ENCODE data around the gene PIK3C2B. TPM values are rescaled to one million over a fixed set of nuclear protein-coding genes. Genes with fewer than 3 reads are reported as not detected.

Gene PIK3C2B
- total RNA-seq, 3 donors from 2014 or later (not counting 1 experiment from before 2014, with no cell fraction given): 18.1 to 34.8 (median 29.5) TPM

- no peaks in the 10 kb centered on the region for H3K27me3 Mint-ChIP-seq (ENCODE audit: low read depth in 2 of 2)
- no peak overlapping the region for H3K4me3 Mint-ChIP-seq
- no peak overlapping the region for H3K4me3 ChIP-seq (ENCODE audit: low read length)
- intact Hi-C loops (cut with micrococcal nuclease): no loop called here
- H3K36me3 Mint-ChIP-seq: no peaks in the 10 kb centered on the region
- H3K4me1 ChIP-seq (ENCODE audit: control insufficient read depth, insufficient read depth, low read length): peaks cover 64% of the 10 kb centered on the region
- ATAC-seq (peak in 2 of 3 donors; percentile 60 to 61), DNase-seq (no peak)
- no peaks in the 10 kb centered on the region for H3K36me3 ChIP-seq (ENCODE audit: control insufficient read depth, insufficient read depth, low read length)
- H3K4me1 Mint-ChIP-seq: peaks cover 62 to 64% of the 10 kb centered on the region in 2 donors
- no peaks in the 10 kb centered on the region for H3K9me3 ChIP-seq (ENCODE audit: control insufficient read depth, insufficient read depth, low read length)
- no peak overlapping the region for H3K27ac ChIP-seq (ENCODE audit: low read length)
- H3K27me3 ChIP-seq (ENCODE audit: control insufficient read depth, insufficient read depth, low read length): no peaks in the 10 kb centered on the region
- peak overlapping the region; percentile 50 to 75 for H3K27ac Mint-ChIP-seq
- no peaks in the 10 kb centered on the region for H3K9me3 Mint-ChIP-seq
- WGBS (ENCODE audit: insufficient coverage): 79% methylated on average over 12 of the region's 13 CpGs
- TF ChIP-seq CTCF (IDR thresholded peaks at IDR 0.05): no peak
These were observed 15.0 kb downstream of the PIK3C2B start for GRCh38 chr1:204479387-204480136.

- WGBS (ENCODE audit: insufficient coverage): 82% methylated on average over 2 of the region's 2 CpGs
- Mint-ChIP-seq H3K4me3 (no peak overlapping the region), H3K27ac (peak overlapping the region; percentile 50 to 75), H3K36me3 (no peaks in the 10 kb centered on the region), H3K4me1 (peaks cover 60 to 67% of the 10 kb centered on the region in 2 donors), H3K27me3 (ENCODE audit: low read depth in 2 of 2) (no peaks in the 10 kb centered on the region), H3K9me3 (no peaks in the 10 kb centered on the region)
- no peak for TF ChIP-seq CTCF (IDR thresholded peaks at IDR 0.05)
- ATAC-seq (no peak), DNase-seq (no peak)
- Histone ChIP-seq H3K36me3 (ENCODE audit: control insufficient read depth, insufficient read depth, low read length) (no peaks in the 10 kb centered on the region), H3K27me3 (ENCODE audit: control insufficient read depth, insufficient read depth, low read length) (no peaks in the 10 kb centered on the region), H3K27ac (ENCODE audit: low read length) (no peak overlapping the region), H3K4me1 (ENCODE audit: control insufficient read depth, insufficient read depth, low read length) (peaks cover 64% of the 10 kb centered on the region), H3K9me3 (ENCODE audit: control insufficient read depth, insufficient read depth, low read length) (no peaks in the 10 kb centered on the region), H3K4me3 (ENCODE audit: low read length) (no peak overlapping the region)
- intact Hi-C loops (cut with micrococcal nuclease): no loop called here
These were observed 15.7 kb downstream of the PIK3C2B start for GRCh38 chr1:204478921-204479320.

- H3K4me1 ChIP-seq (ENCODE audit: control insufficient read depth, insufficient read depth, low read length): peaks cover 64% of the 10 kb centered on the region
- H3K27ac Mint-ChIP-seq: peak overlapping the region; percentile 50 to 75
- no peaks in the 10 kb centered on the region for H3K36me3 Mint-ChIP-seq
- TF ChIP-seq CTCF (IDR thresholded peaks at IDR 0.05): no peak
- no peak overlapping the region for H3K4me3 ChIP-seq (ENCODE audit: low read length)
- no peaks in the 10 kb centered on the region for H3K9me3 Mint-ChIP-seq
- H3K27me3 ChIP-seq (ENCODE audit: control insufficient read depth, insufficient read depth, low read length): no peaks in the 10 kb centered on the region
- no peak overlapping the region for H3K4me3 Mint-ChIP-seq
- H3K36me3 ChIP-seq (ENCODE audit: control insufficient read depth, insufficient read depth, low read length): no peaks in the 10 kb centered on the region
- WGBS (ENCODE audit: insufficient coverage): 92% methylated on average over 7 of the region's 7 CpGs
- no peaks in the 10 kb centered on the region for H3K9me3 ChIP-seq (ENCODE audit: control insufficient read depth, insufficient read depth, low read length)
- no peaks in the 10 kb centered on the region for H3K27me3 Mint-ChIP-seq (ENCODE audit: low read depth in 2 of 2)
- no peak for DNase-seq
- intact Hi-C loops (cut with micrococcal nuclease): no loop called here
- H3K27ac ChIP-seq (ENCODE audit: low read length): no peak overlapping the region
- peaks cover 55 to 67% of the 10 kb centered on the region in 2 donors for H3K4me1 Mint-ChIP-seq
- no peak for ATAC-seq
These were observed 16.3 kb downstream of the PIK3C2B start for GRCh38 chr1:204478172-204478899.

All from natural killer cell (primary cell).